Lung (tissue), 12 donors: ENCODE data around the gene NLGN1. TPM values are rescaled to one million over a fixed set of nuclear protein-coding genes. Genes with fewer than 3 reads are reported as not detected.

ENCODE experiments used
- ATAC-seq: fragments of 200-7000 bp; cut with Tn5 transposase; one replicate; pipeline ENCODE4 v1.9.1; 2020; ENCODE audit warnings: moderate number of reproducible peaks; ENCODE audit not compliant: insufficient read depth, low FRiP score
- DNase-seq, 3 donors: peaks; one replicate each; pipeline ENCODE4 v3.0.0-alpha.2; 2013 to 2017
- H3K27ac ChIP-seq, 2 donors: one replicate each; pipeline ENCODE4 v1.5.1; 2013; ENCODE audit warnings: mild to moderate bottlenecking in 2 of 2, moderate library complexity in 2 of 2, control low read depth in 1 of 2, inconsistent platforms in 1 of 2, low read depth in 1 of 2, low read length in 1 of 2
- H3K27me3 ChIP-seq, 3 donors: one replicate each; pipeline ENCODE4 v1.5.1; 2013; ENCODE audit warnings: low read length in 2 of 3; ENCODE audit not compliant: control insufficient read depth in 3 of 3, insufficient read depth in 3 of 3
- H3K36me3 ChIP-seq, 4 donors: one replicate each; pipeline ENCODE4 v1.5.1; 2013; ENCODE audit warnings: low read length in 4 of 4, mild to moderate bottlenecking in 1 of 4, moderate library complexity in 1 of 4; ENCODE audit not compliant: control insufficient read depth in 4 of 4, insufficient read depth in 4 of 4
- H3K4me1 ChIP-seq, 5 donors: one replicate each; pipeline ENCODE4 v1.5.1; 2013; ENCODE audit warnings: low read length in 5 of 5, mild to moderate bottlenecking in 2 of 5, moderate library complexity in 1 of 5; ENCODE audit not compliant: control insufficient read depth in 5 of 5, insufficient read depth in 5 of 5
- H3K4me3 ChIP-seq: one replicate; pipeline ENCODE4 v1.5.1; 2013; ENCODE audit warnings: mild to moderate bottlenecking, control low read depth, moderate library complexity
- H3K9ac ChIP-seq, 2 donors: one replicate each; pipeline ENCODE4 v1.5.1; 2013; ENCODE audit warnings: low read length in 2 of 2, control low read depth in 1 of 2; ENCODE audit not compliant: insufficient read depth in 1 of 2
- H3K9me3 ChIP-seq, 4 donors: one replicate each; pipeline ENCODE4 v1.5.1; 2013; ENCODE audit warnings: low read length in 3 of 4, mild to moderate bottlenecking in 1 of 4, moderate library complexity in 1 of 4; ENCODE audit not compliant: control insufficient read depth in 4 of 4, insufficient read depth in 3 of 4
- CTCF ChIP-seq: IDR thresholded peaks from 2 replicates; pipeline ENCODE4 v1.5.1; 2012; ENCODE audit warnings: mild to moderate bottlenecking; ENCODE audit errors: control extremely low read depth, extremely low read depth
- WGBS, 2 donors: extraction: QIAGEN DNeasy Blood & Tissue Kit; methylation state at CpG; one replicate each; pipeline ENCODE4 v1.1.7; 2013; 5-methylcytosine and 5-hydroxymethylcytosine counted together
- polyA plus RNA-seq, 2 donors: library from polyadenylated mRNA; stranded (reverse); fragments of 200-250 nt; gene quantifications; one replicate each; pipeline ENCODE4 v1.2.1, GENCODE V29; 2013
- total RNA-seq, 2 donors: library from RNA; depleted of rRNA in 1 of 2; stranded (reverse); fragments of >200 nt in 1 of 2; gene quantifications; one replicate each; pipeline ENCODE4 v1.2.1, GENCODE V29; 2014 to 2021
- donor health status: control.
- donor health status: control.
- donor health status: Bipolar disorder and iron deficiency.
- donor health status: healthy.
- donor health status: DM: yes; HTN: yes; CAD: no.

The NLGN1 gene
- total and polyA plus RNA-seq, 4 donors: 0.24 to 22.2 (median 1.9) TPM

- ATAC-seq (no peak), DNase-seq (no peak)
- no peak overlapping the region for H3K4me3 ChIP-seq
- H3K27ac ChIP-seq: no peak overlapping the region
- no peaks in the 10 kb centered on the region for H3K9me3 ChIP-seq
- no peaks in the 10 kb centered on the region for H3K36me3 ChIP-seq
- H3K27me3 ChIP-seq: no peaks in the 10 kb centered on the region
- no peaks in the 10 kb centered on the region for H3K4me1 ChIP-seq
- no peak overlapping the region for H3K9ac ChIP-seq
- TF ChIP-seq CTCF: no peak
- WGBS, 2 donors: 72 to 81% methylated on average over 1 of the region's 1 CpG
Observed at GRCh38 chr3:173857154-173857553, 459.6 kb downstream of the NLGN1 start.

- no peak for TF ChIP-seq CTCF
- Histone ChIP-seq H3K36me3 (no peaks in the 10 kb centered on the region), H3K4me3 (no peak overlapping the region), H3K9ac (no peak overlapping the region), H3K27ac (no peak overlapping the region), H3K27me3 (no peaks in the 10 kb centered on the region), H3K9me3 (no peaks in the 10 kb centered on the region), H3K4me1 (no peaks in the 10 kb centered on the region)
- ATAC-seq (no peak), DNase-seq (no peak)
- 88 to 90% methylated on average over 1 of the region's 1 CpG for WGBS, 2 donors
Observed at GRCh38 chr3:173862701-173863100, 465.2 kb downstream of the NLGN1 start.

GRCh38 chr3:173863551-173863950 is 466.0 kb downstream of the NLGN1 start:
- no peak for DNase-seq

More at GRCh38 chr3:173863551-173863950, 466.0 kb downstream of the NLGN1 start:
- Histone ChIP-seq H3K4me1 (no peaks in the 10 kb centered on the region), H3K27me3 (no peaks in the 10 kb centered on the region), H3K27ac (no peak overlapping the region), H3K4me3 (no peak overlapping the region), H3K9me3 (no peaks in the 10 kb centered on the region), H3K9ac (no peak overlapping the region), H3K36me3 (no peaks in the 10 kb centered on the region)
- 89 to 91% methylated on average over 2 of the region's 2 CpGs for WGBS, 2 donors
- no peak for TF ChIP-seq CTCF
- ATAC-seq: no peak
